CD14-positive monocyte (primary cell): ENCODE data around the gene SPSB4. TPM values are rescaled to one million over a fixed set of nuclear protein-coding genes. Genes with fewer than 3 reads are reported as not detected.

ENCODE experiments used
- DNase-seq, 3 donors: peaks; one replicate each; pipeline ENCODE4 v3.0.0-alpha.2; 2011 to 2022
- H2AFZ ChIP-seq: 2 replicates; pipeline ENCODE4 v1.6.0; 2012; ENCODE audit warnings: mild to moderate bottlenecking, low read depth, low read length, inconsistent platforms; ENCODE audit not compliant: insufficient read depth, poor library complexity, severe bottlenecking
- H3K27ac ChIP-seq, 2 donors: 1 replicate in 1 of 2; 2 replicates in 1 of 2; pipeline ENCODE4 v1.5.1; 2012 to 2013; ENCODE audit warnings: low read length in 2 of 2, control low read depth in 1 of 2, inconsistent platforms in 1 of 2, low read depth in 1 of 2, mild to moderate bottlenecking in 1 of 2
- H3K27me3 ChIP-seq, 2 donors: one replicate each; pipeline versions ENCODE4 v1.6.0 to v1.6.1; 2011 to 2013; ENCODE audit warnings: low read length in 2 of 2; ENCODE audit not compliant: control insufficient read depth in 2 of 2, insufficient read depth in 2 of 2
- H3K36me3 ChIP-seq, 2 donors: replicated peaks in 1 of 2; 1 replicate in 1 of 2; 2 replicates in 1 of 2; pipeline versions ENCODE4 v1.5.1 to v1.6.1; 2012 to 2013; ENCODE audit warnings: low read length in 2 of 2, control low read depth in 1 of 2, inconsistent platforms in 1 of 2, mild to moderate bottlenecking in 1 of 2; ENCODE audit not compliant: insufficient read depth in 2 of 2, control insufficient read depth in 1 of 2
- H3K4me1 ChIP-seq, 2 donors: 1 replicate in 1 of 2; 2 replicates in 1 of 2; pipeline versions ENCODE4 v1.5.1 to v1.6.1; 2012 to 2013; ENCODE audit warnings: low read length in 2 of 2, control low read depth in 1 of 2, inconsistent platforms in 1 of 2, mild to moderate bottlenecking in 1 of 2, moderate library complexity in 1 of 2; ENCODE audit not compliant: insufficient read depth in 2 of 2, control insufficient read depth in 1 of 2
- H3K4me2 ChIP-seq: replicated peaks from 2 replicates; pipeline ENCODE3; 2012; ENCODE audit warnings: low read length, moderate library complexity, mild to moderate bottlenecking; ENCODE audit not compliant: poor library complexity, severe bottlenecking; ENCODE audit errors: extremely low read depth
- H3K4me3 ChIP-seq, 3 experiments: fragments of 200-600 bp in 1 of 3; sonication (generic) in 1 of 3; replicated peaks in 1 of 3; 1 replicate in 2 of 3; 2 replicates in 1 of 3; pipeline ENCODE4 v1.5.1; 2011 to 2013; ENCODE audit warnings: low read length in 3 of 3, mild to moderate bottlenecking in 3 of 3, control low read depth in 2 of 3, low read depth in 2 of 3, inconsistent platforms in 1 of 3, moderate library complexity in 1 of 3
- H3K79me2 ChIP-seq: 2 replicates; pipeline ENCODE4 v1.6.0; 2012; ENCODE audit warnings: mild to moderate bottlenecking, control low read depth, inconsistent platforms, low read length, moderate library complexity; ENCODE audit not compliant: insufficient read depth
- H3K9ac ChIP-seq: 2 replicates; pipeline ENCODE4 v1.6.0; 2017; ENCODE audit warnings: low read length, mild to moderate bottlenecking; ENCODE audit not compliant: insufficient read depth, poor library complexity, severe bottlenecking
- H3K9me3 ChIP-seq, 2 donors: replicated peaks in 1 of 2; 1 replicate in 1 of 2; 2 replicates in 1 of 2; pipeline versions ENCODE4 v1.5.1 to v1.6.1; 2012 to 2013; ENCODE audit warnings: low read length in 2 of 2, control low read depth in 1 of 2; ENCODE audit not compliant: control insufficient read depth in 1 of 2, insufficient read depth in 1 of 2
- H4K20me1 ChIP-seq: 2 replicates; pipeline ENCODE4 v1.6.0; 2012; ENCODE audit warnings: mild to moderate bottlenecking, low read length, control low read depth, moderate library complexity; ENCODE audit not compliant: insufficient read depth
- H3K27ac Mint-ChIP-seq, 7 donors: one replicate each; pipeline ENCODE4 v1.8.0; 2020; ENCODE audit warnings: mild to moderate bottlenecking in 7 of 7, mixed read lengths in 7 of 7, moderate library complexity in 6 of 7, inconsistent platforms in 2 of 7
- H3K27me3 Mint-ChIP-seq, 3 donors: one replicate each; pipeline ENCODE4 v1.8.0; 2021 to 2022; ENCODE audit warnings: low read depth in 3 of 3, mild to moderate bottlenecking in 3 of 3, mixed read lengths in 3 of 3, moderate library complexity in 3 of 3, inconsistent platforms in 1 of 3
- H3K36me3 Mint-ChIP-seq, 2 donors: one replicate each; pipeline ENCODE4 v1.8.0; 2020; ENCODE audit warnings: mixed read lengths in 2 of 2, inconsistent platforms in 1 of 2, mild to moderate bottlenecking in 1 of 2
- H3K4me1 Mint-ChIP-seq: one replicate; pipeline ENCODE4 v1.8.0; 2020; ENCODE audit warnings: mild to moderate bottlenecking, mixed read lengths
- H3K4me3 Mint-ChIP-seq, 2 donors: one replicate each; pipeline ENCODE4 v1.8.0; 2020; ENCODE audit warnings: mild to moderate bottlenecking in 2 of 2, mixed read lengths in 2 of 2, moderate library complexity in 1 of 2
- H3K9me3 Mint-ChIP-seq, 7 donors: one replicate each; pipeline ENCODE4 v1.8.0; 2020 to 2022; ENCODE audit warnings: mixed read lengths in 7 of 7, mild to moderate bottlenecking in 6 of 7, moderate library complexity in 6 of 7, inconsistent platforms in 2 of 7
- WGBS: methylation state at CpG from one replicate; pipeline ENCODE4 v1.1.5; 2013; ENCODE audit warnings: missing lambda C conversion rate; ENCODE audit not compliant: insufficient coverage; 5-methylcytosine and 5-hydroxymethylcytosine counted together
- intact Hi-C, 2 donors: fragments of 100-400 bp; cut with micrococcal nuclease; formaldehyde crosslinking; loops; one replicate each; pipeline versions ENCODE4 v1.15.0 to v1.15.1; 2023
- polyA plus RNA-seq, 3 donors: library from polyadenylated mRNA; depleted of rRNA in 1 of 3; unstranded in 2 of 3; stranded (reverse) in 1 of 3; fragments of 300-500 nt in 2 of 3; fragments of >200 nt in 1 of 3; fragmentation: Illumina TruSeq in 2 of 3; gene quantifications; 1 replicate in 2 of 3; 2 replicates in 1 of 3; pipeline ENCODE4 v1.2.3, GENCODE V29; 2012 to 2021
- TF ChIP-seq, protein P1 (sequence below): fragments of 200-600 bp; IDR thresholded peaks from one replicate; pipeline ENCODE4 v1.8.0; 2022; ENCODE audit warnings: antibody characterized with exemption, mild to moderate bottlenecking

The SPSB4 gene
- polyA plus RNA-seq, 3 donors: not detected

DNA sequence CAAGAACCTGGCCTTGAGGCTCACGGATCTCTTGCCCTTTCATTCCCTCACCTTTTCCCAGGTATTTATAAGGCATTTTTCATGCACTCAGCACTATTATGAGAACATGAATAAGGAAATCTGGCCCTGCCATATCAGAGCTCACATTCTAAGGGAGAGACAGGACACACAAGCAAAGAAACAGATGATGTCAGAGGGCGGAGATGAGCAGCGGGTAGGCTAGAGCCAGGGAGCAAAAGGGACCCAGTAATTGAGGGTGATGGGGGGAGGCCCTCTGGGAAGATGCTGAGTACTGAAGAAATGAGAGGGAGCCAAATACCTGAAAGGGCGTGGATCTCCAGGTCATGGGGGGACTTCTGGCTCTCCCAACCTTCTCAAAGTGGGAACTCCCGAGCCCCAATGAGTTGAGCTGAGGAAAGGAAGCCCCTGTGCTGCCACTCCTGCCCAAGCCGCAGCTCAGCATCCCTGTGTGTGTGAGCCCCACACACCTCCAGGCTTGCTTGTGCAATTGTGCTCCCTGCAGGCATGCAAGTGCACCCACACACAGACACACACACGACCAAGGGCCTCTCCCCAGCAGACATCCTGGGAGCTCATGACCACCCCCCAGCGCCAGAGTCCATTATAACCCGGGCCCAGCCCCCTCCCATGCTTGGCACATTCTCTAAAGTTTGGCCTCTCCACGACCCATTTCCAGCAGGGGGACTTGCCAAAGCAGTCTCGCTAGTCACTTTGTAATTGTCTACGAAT lies 99.1 kb downstream of the SPSB4 start:
- DNase-seq: no peak
- Histone ChIP-seq H3K4me2 (no peak overlapping the region), H4K20me1 (no peaks in the 10 kb centered on the region), H3K27ac (no peak overlapping the region), H3K36me3 (no peaks in the 10 kb centered on the region), H3K27me3 (no peaks in the 10 kb centered on the region), H3K4me3 (no peak overlapping the region), H3K9me3 (no peaks in the 10 kb centered on the region), H3K4me1 (no peaks in the 10 kb centered on the region), H2AFZ (no peak overlapping the region), H3K79me2 (no peaks in the 10 kb centered on the region), H3K9ac (no peak overlapping the region)
- peaks cover 1 to 3% (median 3%) of the 10 kb centered on the region in 3 donors for H3K27me3 Mint-ChIP-seq
- WGBS: 92% methylated on average over 11 of the region's 12 CpGs
- TF ChIP-seq, protein P1, sequence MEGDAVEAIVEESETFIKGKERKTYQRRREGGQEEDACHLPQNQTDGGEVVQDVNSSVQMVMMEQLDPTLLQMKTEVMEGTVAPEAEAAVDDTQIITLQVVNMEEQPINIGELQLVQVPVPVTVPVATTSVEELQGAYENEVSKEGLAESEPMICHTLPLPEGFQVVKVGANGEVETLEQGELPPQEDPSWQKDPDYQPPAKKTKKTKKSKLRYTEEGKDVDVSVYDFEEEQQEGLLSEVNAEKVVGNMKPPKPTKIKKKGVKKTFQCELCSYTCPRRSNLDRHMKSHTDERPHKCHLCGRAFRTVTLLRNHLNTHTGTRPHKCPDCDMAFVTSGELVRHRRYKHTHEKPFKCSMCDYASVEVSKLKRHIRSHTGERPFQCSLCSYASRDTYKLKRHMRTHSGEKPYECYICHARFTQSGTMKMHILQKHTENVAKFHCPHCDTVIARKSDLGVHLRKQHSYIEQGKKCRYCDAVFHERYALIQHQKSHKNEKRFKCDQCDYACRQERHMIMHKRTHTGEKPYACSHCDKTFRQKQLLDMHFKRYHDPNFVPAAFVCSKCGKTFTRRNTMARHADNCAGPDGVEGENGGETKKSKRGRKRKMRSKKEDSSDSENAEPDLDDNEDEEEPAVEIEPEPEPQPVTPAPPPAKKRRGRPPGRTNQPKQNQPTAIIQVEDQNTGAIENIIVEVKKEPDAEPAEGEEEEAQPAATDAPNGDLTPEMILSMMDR: no peak
- H3K4me1 Mint-ChIP-seq: no peaks in the 10 kb centered on the region
- intact Hi-C loops: no loop called here
- no peak overlapping the region for H3K4me3 Mint-ChIP-seq
- no peaks in the 10 kb centered on the region for H3K9me3 Mint-ChIP-seq
- H3K36me3 Mint-ChIP-seq: no peaks in the 10 kb centered on the region
- no peak overlapping the region for H3K27ac Mint-ChIP-seq

DNA sequence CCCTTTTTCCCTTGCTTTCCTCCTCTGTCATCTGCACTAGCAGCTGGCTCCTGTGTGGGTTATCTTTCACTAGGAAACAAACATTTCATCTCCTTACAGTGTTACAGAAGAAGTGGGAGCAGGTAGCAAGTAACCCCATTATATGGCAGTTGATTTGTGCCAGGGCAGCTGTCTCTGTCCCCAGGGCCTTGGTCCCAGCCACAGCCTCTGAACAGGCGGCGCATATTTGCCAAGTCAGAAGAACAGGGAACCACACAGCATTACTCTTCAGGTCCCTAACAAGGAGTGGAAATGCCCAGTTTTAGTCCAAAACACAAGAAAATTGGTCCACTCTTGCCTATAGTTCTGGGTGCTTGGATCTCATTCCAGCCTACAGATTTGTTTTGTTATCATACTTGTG lies 99.8 kb downstream of the SPSB4 start:
- Mint-ChIP-seq H3K4me3 (no peak overlapping the region), H3K27me3 (peaks cover 1 to 3% (median 3%) of the 10 kb centered on the region in 3 donors), H3K4me1 (no peaks in the 10 kb centered on the region), H3K9me3 (no peaks in the 10 kb centered on the region), H3K27ac (peak overlapping the region in 1 of 7 donors; percentile 23), H3K36me3 (no peaks in the 10 kb centered on the region)
- Histone ChIP-seq H3K79me2 (no peaks in the 10 kb centered on the region), H3K9me3 (no peaks in the 10 kb centered on the region), H3K9ac (no peak overlapping the region), H3K4me2 (no peak overlapping the region), H3K27ac (no peak overlapping the region), H3K27me3 (no peaks in the 10 kb centered on the region), H3K36me3 (no peaks in the 10 kb centered on the region), H3K4me3 (no peak overlapping the region), H3K4me1 (no peaks in the 10 kb centered on the region), H4K20me1 (no peaks in the 10 kb centered on the region), H2AFZ (no peak overlapping the region)
- WGBS: no CpG with 5 or more reads among the region's 2 CpGs
- intact Hi-C loops: no loop called here
- DNase-seq: no peak
- TF ChIP-seq, protein P1: no peak
